ENCODE results near the gene DLK2.
"Not testable (repeated sequence)": the region's sequence is repeated elsewhere in the genome, so short reads cannot be mapped to it uniquely, and the experiment has no call there.

DLK2 gene

DNA sequence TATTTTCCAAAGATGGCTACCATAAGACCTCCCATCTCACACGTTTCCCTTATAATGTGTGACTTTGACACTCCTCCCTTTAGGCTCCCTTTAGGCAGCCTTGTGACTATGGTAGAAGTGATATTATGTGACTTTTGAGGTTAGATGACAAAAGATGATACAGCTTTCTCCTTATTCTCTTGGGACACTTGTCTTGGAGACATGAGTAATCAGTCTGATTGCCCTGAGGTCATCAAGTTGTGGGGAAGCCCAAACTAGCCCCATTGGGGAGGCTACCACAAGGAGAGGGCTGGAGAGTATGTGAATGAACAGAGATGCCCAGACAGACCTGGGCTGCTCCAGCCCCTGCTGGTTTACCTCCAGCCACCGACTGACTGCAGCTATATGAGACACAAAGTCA is 10.6 kb upstream of the DLK2 start:
- Histone ChIP-seq H3K36me3 (no peaks in the 10 kb centered on the region), H3K4me1 (ENCODE audit: control insufficient read depth in 1 of 2, insufficient read depth in 1 of 2, low read depth in 1 of 2, low read length in 1 of 2) (no peaks in the 10 kb centered on the region), H3K27me3 (peaks cover 73% of the 10 kb centered on the region), H3K9me3 (no peaks in the 10 kb centered on the region), H3K4me3 (ENCODE audit: low read depth in 1 of 2, low read length in 1 of 2) (no peak overlapping the region), H3K27ac (no peak overlapping the region)
- TF ChIP-seq, protein P1, sequence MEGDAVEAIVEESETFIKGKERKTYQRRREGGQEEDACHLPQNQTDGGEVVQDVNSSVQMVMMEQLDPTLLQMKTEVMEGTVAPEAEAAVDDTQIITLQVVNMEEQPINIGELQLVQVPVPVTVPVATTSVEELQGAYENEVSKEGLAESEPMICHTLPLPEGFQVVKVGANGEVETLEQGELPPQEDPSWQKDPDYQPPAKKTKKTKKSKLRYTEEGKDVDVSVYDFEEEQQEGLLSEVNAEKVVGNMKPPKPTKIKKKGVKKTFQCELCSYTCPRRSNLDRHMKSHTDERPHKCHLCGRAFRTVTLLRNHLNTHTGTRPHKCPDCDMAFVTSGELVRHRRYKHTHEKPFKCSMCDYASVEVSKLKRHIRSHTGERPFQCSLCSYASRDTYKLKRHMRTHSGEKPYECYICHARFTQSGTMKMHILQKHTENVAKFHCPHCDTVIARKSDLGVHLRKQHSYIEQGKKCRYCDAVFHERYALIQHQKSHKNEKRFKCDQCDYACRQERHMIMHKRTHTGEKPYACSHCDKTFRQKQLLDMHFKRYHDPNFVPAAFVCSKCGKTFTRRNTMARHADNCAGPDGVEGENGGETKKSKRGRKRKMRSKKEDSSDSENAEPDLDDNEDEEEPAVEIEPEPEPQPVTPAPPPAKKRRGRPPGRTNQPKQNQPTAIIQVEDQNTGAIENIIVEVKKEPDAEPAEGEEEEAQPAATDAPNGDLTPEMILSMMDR (IDR thresholded peaks at IDR 0.05), result no peak

DNA sequence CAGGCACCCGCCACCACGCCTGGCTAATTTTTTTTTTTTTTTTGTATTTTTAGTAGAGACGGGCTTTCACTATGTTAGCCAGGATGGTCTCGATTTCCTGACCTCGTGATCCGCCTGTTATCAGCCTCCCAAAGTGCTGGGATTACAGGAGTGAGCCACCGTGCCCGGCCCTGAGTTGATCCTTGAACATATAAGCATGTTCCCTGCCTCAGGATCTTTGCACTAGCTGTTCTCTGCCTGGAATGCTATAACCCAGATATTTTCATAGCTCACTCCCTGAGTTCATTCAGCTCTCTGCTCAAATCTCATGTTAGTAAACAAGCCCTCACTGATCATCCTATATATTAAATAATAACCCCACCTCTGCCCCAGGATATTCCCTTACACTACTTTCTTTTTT is 9.0 kb upstream of the DLK2 start:
- no peaks in the 10 kb centered on the region for H3K9me3 ChIP-seq
- H3K27ac ChIP-seq, result no peak overlapping the region
- no peak overlapping the region for H3K4me3 ChIP-seq (ENCODE audit: low read depth in 1 of 2, low read length in 1 of 2)
- no peaks in the 10 kb centered on the region for H3K4me1 ChIP-seq (ENCODE audit: control insufficient read depth in 1 of 2, insufficient read depth in 1 of 2, low read depth in 1 of 2, low read length in 1 of 2)
- TF ChIP-seq, protein P1 (IDR thresholded peaks at IDR 0.05), result no peak
- H3K27me3 ChIP-seq, result peaks cover 85% of the 10 kb centered on the region
- H3K36me3 ChIP-seq, result no peaks in the 10 kb centered on the region

DNA sequence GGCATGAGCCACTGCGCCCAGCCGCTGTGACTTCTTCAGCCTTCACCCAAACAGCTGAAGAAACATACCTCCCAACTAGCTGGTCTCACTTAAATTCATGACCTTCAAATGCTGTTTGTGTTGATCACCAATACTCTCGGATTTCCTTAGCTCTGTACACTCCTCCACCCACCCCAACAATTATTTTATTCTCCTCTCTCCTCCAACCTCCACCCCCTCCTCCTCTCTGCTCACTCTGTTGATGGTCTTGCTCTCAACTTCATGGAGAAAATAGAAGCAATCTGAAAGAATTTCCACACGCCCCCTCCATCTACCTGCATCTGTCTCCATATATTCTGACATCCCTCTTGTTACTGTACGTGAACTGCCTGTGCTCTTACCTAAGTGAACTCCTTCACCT is 6.6 kb upstream of the DLK2 start:
- H3K36me3 ChIP-seq, result no peaks in the 10 kb centered on the region
- no peaks in the 10 kb centered on the region for H3K4me1 ChIP-seq (ENCODE audit: control insufficient read depth in 1 of 2, insufficient read depth in 1 of 2, low read depth in 1 of 2, low read length in 1 of 2)
- no peak overlapping the region for H3K4me3 ChIP-seq (ENCODE audit: low read depth in 1 of 2, low read length in 1 of 2)
- no peaks in the 10 kb centered on the region for H3K9me3 ChIP-seq
- TF ChIP-seq, protein P1 (IDR thresholded peaks at IDR 0.05), result no peak
- H3K27me3 ChIP-seq, result peaks cover 85% of the 10 kb centered on the region
- no peak overlapping the region for H3K27ac ChIP-seq

DNA sequence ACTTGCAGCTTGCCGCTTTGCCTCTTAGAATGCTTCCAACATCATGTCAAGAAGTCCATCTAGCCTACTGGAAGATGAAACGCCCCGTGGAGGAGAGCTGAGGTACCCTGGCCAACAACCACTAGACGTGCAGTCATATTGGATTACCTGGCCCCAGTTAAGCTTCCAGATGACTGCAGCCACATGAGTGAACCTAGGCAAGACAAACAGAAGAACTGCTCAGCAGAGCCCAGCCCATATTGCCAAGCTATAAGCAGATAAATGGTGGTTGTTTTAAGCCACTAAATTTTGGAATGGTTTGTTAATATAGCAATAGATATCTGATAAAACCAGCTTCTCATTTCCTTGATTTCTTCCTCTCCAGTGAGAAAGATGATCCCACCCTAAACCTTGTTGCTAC is 4.7 kb upstream of the DLK2 start:
- Histone ChIP-seq H3K27ac (no peak overlapping the region), H3K4me3 (ENCODE audit: low read depth in 1 of 2, low read length in 1 of 2) (no peak overlapping the region), H3K27me3 (peaks cover 94% of the 10 kb centered on the region), H3K4me1 (ENCODE audit: control insufficient read depth in 1 of 2, insufficient read depth in 1 of 2, low read depth in 1 of 2, low read length in 1 of 2) (peaks cover 3 to 11% of the 10 kb centered on the region in 2 experiments), H3K36me3 (no peaks in the 10 kb centered on the region), H3K9me3 (no peaks in the 10 kb centered on the region)
- TF ChIP-seq, protein P1 (IDR thresholded peaks at IDR 0.05), result no peak

DNA sequence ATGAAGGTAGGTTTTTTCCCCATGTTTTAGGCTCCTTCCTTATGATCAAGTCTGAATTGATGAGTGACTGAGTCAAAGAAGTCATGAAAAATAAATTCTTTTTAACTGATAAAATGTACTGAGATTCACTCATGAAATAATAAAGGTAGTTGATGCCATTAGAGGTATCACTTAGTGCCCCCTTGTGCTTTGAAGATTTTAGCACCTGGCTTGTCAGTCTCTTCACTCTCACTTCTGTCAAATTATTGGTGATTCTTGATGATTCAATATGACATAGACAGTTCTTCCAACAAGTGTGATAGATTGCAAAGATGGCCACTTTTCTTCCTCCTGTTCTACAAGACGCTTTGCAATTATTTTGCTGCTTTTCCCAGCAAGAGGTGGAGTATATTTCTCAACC is 4.2 kb upstream of the DLK2 start:
- TF ChIP-seq, protein P1 (IDR thresholded peaks at IDR 0.05), result no peak
- H3K4me3 ChIP-seq (ENCODE audit: low read depth in 1 of 2, low read length in 1 of 2), result no peak overlapping the region

DNA sequence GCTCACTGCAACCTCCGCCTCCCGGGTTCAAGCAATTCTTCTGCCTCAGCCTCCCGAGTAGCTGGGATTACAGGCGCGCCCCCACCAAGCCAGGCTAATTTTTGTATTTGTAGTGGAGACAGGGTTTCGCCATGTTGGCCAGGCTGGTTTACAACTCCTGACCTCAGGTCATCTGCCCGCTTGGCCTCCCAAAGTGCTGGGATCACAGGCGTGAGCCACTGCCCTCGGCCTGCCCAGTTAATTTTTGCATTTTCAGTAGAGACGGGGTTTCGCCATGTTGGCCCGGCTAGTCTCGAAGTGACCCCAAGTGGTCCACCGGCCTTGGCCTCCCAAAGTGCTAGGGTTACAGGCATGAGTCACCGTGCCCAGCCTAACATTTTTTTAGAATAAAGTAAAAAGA is 2.8 kb upstream of the DLK2 start:
- not testable (repeated sequence) for H3K9me3 ChIP-seq; H3K36me3 ChIP-seq; H3K4me3 ChIP-seq (ENCODE audit: low read depth in 1 of 2, low read length in 1 of 2); H3K27ac ChIP-seq
- H3K4me1 ChIP-seq (ENCODE audit: control insufficient read depth in 1 of 2, insufficient read depth in 1 of 2, low read depth in 1 of 2, low read length in 1 of 2), result peaks cover 3 to 19% of the 10 kb centered on the region in 2 experiments
- H3K27me3 ChIP-seq, result peaks cover 95% of the 10 kb centered on the region

More for the DNA sequence above, 4.2 kb upstream of the DLK2 start:
- Histone ChIP-seq H3K36me3 (no peaks in the 10 kb centered on the region), H3K27me3 (peaks cover 99% of the 10 kb centered on the region), H3K9me3 (no peaks in the 10 kb centered on the region), H3K27ac (no peak overlapping the region), H3K4me1 (ENCODE audit: control insufficient read depth in 1 of 2, insufficient read depth in 1 of 2, low read depth in 1 of 2, low read length in 1 of 2) (peaks cover 3 to 15% of the 10 kb centered on the region in 2 experiments)
